GM19395 (cell line): ENCODE results near the gene NEBL.

Source experiments
- ATAC-seq: cut with Tn5 transposase; IDR thresholded peaks from one replicate; pipeline ENCODE4 v1.9.1; 2021; ENCODE audit warnings: mild to moderate bottlenecking, moderate library complexity; ENCODE audit not compliant: unreplicated experiment

Gene NEBL

DNA sequence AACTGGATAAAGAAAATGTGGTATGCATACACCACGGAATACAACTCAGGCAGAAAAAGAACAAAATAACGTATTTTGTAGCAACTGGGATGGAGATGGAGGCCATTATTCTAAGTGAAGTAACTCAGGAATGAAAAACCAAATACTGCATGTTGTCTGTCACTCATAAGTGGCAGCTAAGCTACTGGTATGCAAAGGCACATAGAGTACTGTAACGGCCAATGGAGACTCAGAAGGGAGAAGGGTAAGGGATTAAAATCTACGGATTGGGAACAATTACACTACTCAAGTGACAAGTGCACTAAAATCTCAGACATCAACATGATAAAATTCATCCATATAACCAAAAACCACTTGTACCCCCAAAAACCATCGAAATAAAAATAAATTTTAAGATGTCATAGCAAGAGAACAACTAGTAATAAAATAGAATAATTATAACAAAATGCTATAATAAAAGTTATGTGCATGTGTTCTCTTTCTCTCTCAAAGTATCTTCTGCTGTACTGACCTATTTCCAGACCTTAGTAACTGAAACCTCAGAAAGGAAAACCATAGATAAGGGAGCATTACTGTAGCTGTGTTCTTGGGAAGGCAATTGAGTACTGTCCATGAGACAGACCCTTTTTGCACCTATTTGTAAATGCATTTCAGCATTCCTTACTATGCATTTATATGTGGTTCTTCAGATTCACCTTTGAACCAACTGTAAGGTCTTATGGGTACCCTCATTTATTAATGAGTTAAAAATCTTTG is 6.7 kb upstream of the NEBL start:
- no peak for ATAC-seq

DNA sequence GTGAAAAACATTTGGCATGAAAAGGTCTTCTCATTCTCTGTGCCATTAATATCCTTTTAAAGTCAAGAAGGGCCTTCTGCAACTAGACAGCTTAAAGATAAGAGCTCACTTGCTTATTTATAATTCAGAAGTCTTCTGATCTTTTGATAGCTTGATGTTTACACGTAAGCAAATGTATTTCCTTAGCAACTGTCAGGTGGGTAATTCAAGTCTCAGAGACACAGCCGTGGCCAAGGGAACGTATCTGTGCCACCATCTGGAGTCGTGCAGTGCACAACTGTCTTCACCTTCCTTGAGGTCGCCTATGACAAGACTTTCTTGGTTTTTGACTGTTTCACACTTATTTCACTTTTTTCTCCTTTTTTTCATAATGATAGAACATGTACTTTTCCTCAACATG is 4.0 kb upstream of the NEBL start:
- no peak for ATAC-seq

DNA sequence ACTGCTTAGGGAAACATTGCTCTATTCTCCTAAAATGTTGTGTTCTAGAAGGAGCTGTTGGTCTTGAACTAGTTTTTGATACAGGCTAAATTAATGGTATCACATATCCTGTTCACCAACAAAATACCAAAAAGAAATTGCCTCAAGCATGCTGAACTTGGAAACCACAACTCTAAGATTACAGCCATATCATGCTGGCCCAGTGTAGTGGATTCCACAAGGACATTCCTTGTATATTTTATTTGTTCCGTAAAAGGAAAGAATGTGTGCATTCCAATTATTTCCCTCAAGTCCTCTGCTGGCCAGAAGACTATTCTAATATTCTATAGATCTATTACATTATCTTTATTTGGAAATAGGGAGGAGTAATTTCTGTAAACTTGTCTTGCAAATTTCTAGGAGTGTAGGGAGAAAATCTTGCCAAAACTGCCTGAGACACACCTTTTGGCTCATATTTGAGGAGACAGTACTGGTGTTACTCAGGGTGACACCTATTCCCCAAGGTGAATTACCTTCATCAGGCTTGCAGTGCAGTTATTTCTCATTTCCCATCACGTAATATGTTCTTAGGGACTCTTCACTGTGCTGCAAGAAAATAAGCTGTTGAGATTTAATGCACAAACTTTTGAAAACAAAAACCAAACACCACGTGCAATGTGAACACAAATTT is 1.9 kb upstream of the NEBL start:
- ATAC-seq = no peak

GRCh38 chr10:20893297-20893696 is 3.8 kb downstream of the NEBL start:
- ATAC-seq = no peak

GRCh38 chr10:20892796-20893195 is 4.3 kb downstream of the NEBL start:
- ATAC-seq = no peak

DNA sequence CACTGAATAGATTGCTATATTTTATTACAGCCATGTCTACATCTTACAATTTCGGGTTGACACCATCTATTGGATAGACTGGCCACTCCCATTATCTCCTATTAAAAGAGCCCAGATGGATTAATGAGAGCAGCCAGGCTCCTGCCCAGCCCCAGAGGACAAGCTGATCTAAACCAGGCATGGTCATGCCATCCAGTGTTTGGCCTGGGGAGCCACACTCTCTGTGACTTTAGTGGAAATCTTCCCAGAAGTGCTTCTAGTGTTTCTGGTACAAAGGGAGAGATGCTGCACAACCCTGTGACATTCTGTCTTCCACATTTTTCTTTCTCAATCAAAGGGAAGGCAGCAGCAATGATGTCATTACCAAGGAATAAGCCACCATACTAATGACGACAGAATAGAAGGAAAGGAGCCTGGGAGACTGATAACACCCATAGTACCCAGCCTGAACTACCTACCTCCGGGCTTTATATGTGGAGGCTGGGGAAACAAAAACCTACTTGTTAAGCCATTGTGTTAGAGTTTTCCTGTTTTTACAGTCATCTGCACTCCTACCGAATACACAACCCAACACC is 5.0 kb downstream of the NEBL start:
- no peak for ATAC-seq

DNA sequence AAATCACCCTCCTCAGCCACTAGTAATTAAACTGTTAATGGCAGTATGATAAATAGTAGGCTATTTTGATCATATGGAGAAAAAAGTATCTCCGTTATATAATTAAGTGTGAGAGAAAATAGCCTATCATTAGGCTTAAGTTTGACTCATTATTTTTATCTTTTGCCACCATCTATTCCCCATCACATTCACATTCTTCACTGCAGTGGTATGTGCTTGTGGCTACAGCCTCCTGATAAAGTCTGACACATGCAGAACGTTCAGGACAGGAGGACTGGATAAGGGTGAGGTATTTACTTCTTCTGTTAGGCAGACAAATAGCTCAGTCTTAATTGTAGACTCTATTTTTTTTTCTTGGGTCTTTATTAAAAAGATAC is 5.8 kb downstream of the NEBL start:
- no peak for ATAC-seq

DNA sequence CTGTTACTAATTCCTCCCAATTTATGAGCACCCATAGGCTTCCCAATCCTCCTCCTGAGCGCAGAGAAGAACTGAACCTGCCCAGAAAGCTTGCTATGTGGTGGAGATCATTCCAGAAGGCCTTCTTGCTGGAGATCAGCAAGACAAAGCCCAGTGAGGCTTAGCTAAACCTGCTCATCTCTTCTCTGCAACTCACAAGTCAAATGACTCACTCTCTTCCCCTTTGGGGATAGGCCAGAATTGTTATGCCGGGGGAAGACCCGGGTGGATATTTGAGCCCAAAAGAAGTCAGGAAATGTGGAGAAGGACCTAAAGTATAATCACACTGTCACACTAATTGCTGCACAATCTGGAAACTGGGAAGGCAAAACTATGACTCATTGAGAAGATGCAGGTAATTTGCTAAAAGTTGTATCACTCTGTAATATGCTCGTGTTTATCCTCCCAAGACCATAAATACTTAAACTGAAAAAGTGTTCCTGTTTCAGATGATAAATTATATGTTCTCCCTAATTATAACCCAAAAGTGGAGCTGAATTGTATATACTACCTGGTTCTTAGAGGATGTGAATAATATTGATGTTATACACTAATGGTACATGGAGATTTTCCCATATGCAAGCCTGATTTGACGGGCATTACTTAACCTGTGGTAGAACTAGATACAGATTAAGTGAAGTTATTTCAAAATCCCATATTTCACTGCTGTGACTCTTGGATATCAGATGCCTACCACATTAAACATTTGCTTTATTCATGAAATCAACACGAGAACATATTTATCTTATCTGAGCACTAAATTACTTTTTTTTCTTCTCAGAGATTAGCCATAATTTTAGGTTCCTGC is 6.4 kb downstream of the NEBL start:
- no peak for ATAC-seq

DNA sequence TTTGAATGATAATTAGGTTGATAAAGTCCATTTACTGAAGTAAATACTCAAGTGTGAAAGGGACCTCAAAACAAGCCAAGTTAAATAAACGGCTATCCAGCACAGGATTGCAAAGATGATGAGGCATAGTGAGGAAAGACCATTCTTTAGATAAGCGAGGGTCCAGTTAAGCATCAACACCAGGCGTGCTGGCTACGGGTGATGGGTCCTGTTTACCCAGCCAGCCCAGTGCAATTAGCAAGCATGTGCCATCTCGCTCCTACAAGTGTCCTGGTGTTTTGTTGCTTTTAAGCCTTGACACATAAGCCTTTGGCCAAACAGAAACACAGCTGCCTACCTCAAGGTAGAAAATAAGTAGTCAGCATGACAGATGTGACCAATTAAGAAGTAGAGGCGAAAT is 7.1 kb downstream of the NEBL start:
- ATAC-seq = no peak

GRCh38 chr10:20888620-20889330 is 8.3 kb downstream of the NEBL start:
- no peak for ATAC-seq

GRCh38 chr10:20887706-20888555 is 9.2 kb downstream of the NEBL start:
- ATAC-seq = no peak

- no peak for ATAC-seq
Observed at GRCh38 chr10:20885678-20886077, 11.4 kb downstream of the NEBL start.

- ATAC-seq = no peak
Observed at GRCh38 chr10:20883552-20883951, 13.6 kb downstream of the NEBL start.

DNA sequence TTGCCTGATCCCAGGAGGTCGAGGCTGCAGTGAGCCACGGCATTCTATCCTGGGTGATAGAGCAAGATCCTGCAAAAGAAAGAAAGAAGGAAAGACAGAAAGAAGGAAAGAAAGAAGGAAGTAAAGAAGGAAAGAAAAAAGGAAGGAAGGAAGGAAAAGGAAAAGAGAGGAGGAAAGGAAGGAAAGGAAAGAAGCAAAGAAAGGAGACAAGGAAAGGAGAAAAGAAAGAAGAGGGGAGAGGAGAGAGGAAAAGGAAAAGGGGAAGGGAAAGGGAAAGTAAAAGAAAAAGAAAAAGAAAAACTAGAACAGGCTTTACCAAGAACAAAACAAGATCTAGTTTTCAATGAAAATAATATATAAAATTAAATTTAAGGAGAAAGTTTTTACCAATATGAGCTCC is 15.0 kb downstream of the NEBL start:
- ATAC-seq = no peak

- no peak for ATAC-seq
Observed at GRCh38 chr10:20879136-20879535, 18.0 kb downstream of the NEBL start.

GRCh38 chr10:20877986-20878983 is 18.8 kb downstream of the NEBL start:
- no peak for ATAC-seq

DNA sequence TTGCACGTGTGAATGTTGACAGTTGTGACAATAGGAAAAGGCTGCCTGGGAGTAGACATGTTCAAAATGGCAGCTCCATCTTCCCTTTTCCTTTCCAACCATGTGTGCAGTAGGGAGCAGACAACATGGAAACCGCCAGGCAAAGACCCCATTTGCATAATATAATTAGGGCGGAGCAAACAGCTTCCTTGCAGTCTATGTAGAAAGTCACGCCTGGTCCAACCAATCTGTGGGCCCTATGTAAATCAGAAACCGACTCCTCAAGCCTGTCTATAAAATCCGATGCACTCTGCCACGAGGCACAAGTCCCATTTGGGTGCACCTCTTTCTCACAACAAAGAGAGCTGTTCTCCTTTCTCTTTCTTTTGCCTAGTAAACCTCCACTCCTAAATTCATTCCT is 19.6 kb downstream of the NEBL start:
- ATAC-seq = no peak

DNA sequence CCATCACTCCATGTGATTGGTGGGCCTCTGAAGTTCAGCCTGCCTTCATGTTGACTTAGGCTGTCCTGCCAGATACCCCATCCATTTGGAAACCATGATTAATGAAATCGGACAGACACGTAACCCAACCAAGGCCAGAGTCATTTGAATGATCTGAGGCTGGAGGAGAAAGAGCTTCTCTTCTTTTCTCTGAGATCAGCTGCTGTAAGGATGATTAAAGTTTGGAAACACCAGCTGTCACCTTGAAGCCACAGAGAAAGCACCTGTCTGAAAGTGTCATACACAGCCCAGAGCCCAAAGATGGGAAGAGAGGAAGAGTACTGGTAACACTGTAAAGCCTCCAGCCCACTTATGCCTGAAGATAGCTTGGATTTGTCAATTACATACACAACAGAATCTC is 22.9 kb downstream of the NEBL start:
- no peak for ATAC-seq

DNA sequence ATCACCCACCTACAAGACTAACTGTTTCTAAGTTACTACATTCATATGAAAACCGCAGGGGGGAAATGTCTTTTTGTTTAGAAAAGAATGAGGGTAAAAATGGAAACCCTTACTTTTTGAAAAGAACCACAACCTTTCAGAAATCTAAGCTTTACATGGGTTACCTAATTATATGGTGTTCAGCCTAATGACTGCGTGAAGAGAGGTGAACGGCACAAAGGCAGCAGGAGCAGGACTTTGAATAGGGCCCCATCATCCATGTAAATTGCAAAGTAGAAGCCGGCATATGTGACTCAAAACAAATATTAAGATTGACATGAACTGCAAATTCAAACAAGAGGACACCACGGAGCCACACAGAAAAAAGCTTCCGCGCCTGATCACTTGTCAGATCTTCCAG is 25.1 kb downstream of the NEBL start:
- no peak for ATAC-seq
